ENCODE measurements around the gene SELENOW.
A peak's percentile ranks its signal among the peaks of the same experiment; 100 is the strongest.
"Not testable (repeated sequence)": the region's sequence is repeated elsewhere in the genome, so short reads cannot be mapped to it uniquely, and the experiment has no call there.

SELENOW gene

GRCh38 chr19:47798904-47799266 lies 20.4 kb downstream of the SELENOW start:
- Mint-ChIP-seq H3K4me3 (no peak overlapping the region), H3K9me3 (no peaks in the 10 kb centered on the region), H3K36me3 (ENCODE audit: insufficient read depth) (no peaks in the 10 kb centered on the region), H3K4me1 (no peaks in the 10 kb centered on the region), H3K27me3 (peaks cover 12% of the 10 kb centered on the region), H3K27ac (ENCODE audit: low read depth) (no peak overlapping the region)
- DNase-seq (ENCODE audit: low spot score in 2 of 2): no peak
- no peak for ATAC-seq (replicated peaks; ENCODE audit: extremely low read depth, poor library complexity, severe bottlenecking)

GRCh38 chr19:47801270-47801669 lies 22.8 kb downstream of the SELENOW start:
- DNase-seq (ENCODE audit: low spot score in 2 of 2) (no peak), ATAC-seq (replicated peaks; ENCODE audit: extremely low read depth, poor library complexity, severe bottlenecking) (no peak)
- H3K9me3 Mint-ChIP-seq: no peaks in the 10 kb centered on the region
- no peak overlapping the region for H3K27ac Mint-ChIP-seq (ENCODE audit: low read depth)
- H3K4me3 Mint-ChIP-seq: no peak overlapping the region
- no peaks in the 10 kb centered on the region for H3K36me3 Mint-ChIP-seq (ENCODE audit: insufficient read depth)
- H3K27me3 Mint-ChIP-seq: peaks cover 14% of the 10 kb centered on the region
- H3K4me1 Mint-ChIP-seq: no peaks in the 10 kb centered on the region

- Mint-ChIP-seq H3K4me3 (no peak overlapping the region), H3K27me3 (peaks cover 21% of the 10 kb centered on the region)
- ATAC-seq (replicated peaks; ENCODE audit: extremely low read depth, poor library complexity, severe bottlenecking): no peak
Measured at GRCh38 chr19:47802521-47803043, 24.1 kb downstream of the SELENOW start.

GRCh38 chr19:47803148-47803547 lies 24.6 kb downstream of the SELENOW start:
- not testable (repeated sequence) for DNase-seq (ENCODE audit: low spot score in 2 of 2); H3K9me3 Mint-ChIP-seq; H3K4me3 Mint-ChIP-seq; H3K36me3 Mint-ChIP-seq (ENCODE audit: insufficient read depth); H3K4me1 Mint-ChIP-seq; H3K27ac Mint-ChIP-seq (ENCODE audit: low read depth); ATAC-seq (replicated peaks; ENCODE audit: extremely low read depth, poor library complexity, severe bottlenecking)
- peaks cover 15% of the 10 kb centered on the region for H3K27me3 Mint-ChIP-seq

More at GRCh38 chr19:47802521-47803043, 24.1 kb downstream of the SELENOW start:
- no peaks in the 10 kb centered on the region for H3K36me3 Mint-ChIP-seq (ENCODE audit: insufficient read depth)
- H3K9me3 Mint-ChIP-seq: no peaks in the 10 kb centered on the region
- no peak for DNase-seq (ENCODE audit: low spot score in 2 of 2)
- no peak overlapping the region for H3K27ac Mint-ChIP-seq (ENCODE audit: low read depth)
- H3K4me1 Mint-ChIP-seq: no peaks in the 10 kb centered on the region

GRCh38 chr19:47803671-47804070 lies 25.2 kb downstream of the SELENOW start:
- DNase-seq (ENCODE audit: low spot score in 2 of 2); H3K4me3 Mint-ChIP-seq; ATAC-seq (replicated peaks; ENCODE audit: extremely low read depth, poor library complexity, severe bottlenecking); H3K4me1 Mint-ChIP-seq; H3K27ac Mint-ChIP-seq (ENCODE audit: low read depth); H3K36me3 Mint-ChIP-seq (ENCODE audit: insufficient read depth); H3K9me3 Mint-ChIP-seq; H3K27me3 Mint-ChIP-seq: not testable (repeated sequence)

- H3K9me3 Mint-ChIP-seq; H3K4me3 Mint-ChIP-seq; DNase-seq (ENCODE audit: low spot score in 2 of 2); H3K27me3 Mint-ChIP-seq; ATAC-seq (replicated peaks; ENCODE audit: extremely low read depth, poor library complexity, severe bottlenecking); H3K4me1 Mint-ChIP-seq; H3K27ac Mint-ChIP-seq (ENCODE audit: low read depth); H3K36me3 Mint-ChIP-seq (ENCODE audit: insufficient read depth): not testable (repeated sequence)
Measured at GRCh38 chr19:47804451-47804850, 25.9 kb downstream of the SELENOW start, which contains the start of gene TPRX1. Gene TPRX1 (minus strand): TSS chr19:47804551. CDS start chr19:47804539, 12 bp downstream.

- H3K27me3 Mint-ChIP-seq: peaks cover 12% of the 10 kb centered on the region
- H3K36me3 Mint-ChIP-seq (ENCODE audit: insufficient read depth): no peaks in the 10 kb centered on the region
- no peaks in the 10 kb centered on the region for H3K4me1 Mint-ChIP-seq
- ATAC-seq (replicated peaks; ENCODE audit: extremely low read depth, poor library complexity, severe bottlenecking) (no peak), DNase-seq (ENCODE audit: low spot score in 2 of 2) (no peak)
- no peak overlapping the region for H3K4me3 Mint-ChIP-seq
- no peaks in the 10 kb centered on the region for H3K9me3 Mint-ChIP-seq
- H3K27ac Mint-ChIP-seq (ENCODE audit: low read depth): no peak overlapping the region
Measured at GRCh38 chr19:47805313-47805712, 26.8 kb downstream of the SELENOW start.

- Mint-ChIP-seq H3K27ac (ENCODE audit: low read depth) (no peak overlapping the region), H3K4me3 (no peak overlapping the region), H3K9me3 (no peaks in the 10 kb centered on the region), H3K36me3 (ENCODE audit: insufficient read depth) (no peaks in the 10 kb centered on the region), H3K4me1 (no peaks in the 10 kb centered on the region), H3K27me3 (peaks cover 19% of the 10 kb centered on the region)
- no peak for DNase-seq (ENCODE audit: low spot score in 2 of 2)
- ATAC-seq (replicated peaks; ENCODE audit: extremely low read depth, poor library complexity, severe bottlenecking): no peak
Measured at GRCh38 chr19:47806435-47806834, 27.9 kb downstream of the SELENOW start.

- no peak overlapping the region for H3K4me3 Mint-ChIP-seq
- DNase-seq (ENCODE audit: low spot score in 2 of 2) (peak; percentile 36 to 71), ATAC-seq (replicated peaks; ENCODE audit: extremely low read depth, poor library complexity, severe bottlenecking) (no peak)
- H3K9me3 Mint-ChIP-seq: no peaks in the 10 kb centered on the region
- no peak overlapping the region for H3K27ac Mint-ChIP-seq (ENCODE audit: low read depth)
- no peaks in the 10 kb centered on the region for H3K4me1 Mint-ChIP-seq
- peaks cover 17% of the 10 kb centered on the region for H3K27me3 Mint-ChIP-seq
- H3K36me3 Mint-ChIP-seq (ENCODE audit: insufficient read depth): no peaks in the 10 kb centered on the region
Measured at GRCh38 chr19:47813304-47813994, 34.9 kb downstream of the SELENOW start.

- no peak overlapping the region for H3K27ac Mint-ChIP-seq (ENCODE audit: low read depth)
- no peaks in the 10 kb centered on the region for H3K36me3 Mint-ChIP-seq (ENCODE audit: insufficient read depth)
- ATAC-seq (replicated peaks; ENCODE audit: extremely low read depth, poor library complexity, severe bottlenecking) (no peak), DNase-seq (ENCODE audit: low spot score in 2 of 2) (no peak)
- no peaks in the 10 kb centered on the region for H3K9me3 Mint-ChIP-seq
- H3K4me1 Mint-ChIP-seq: no peaks in the 10 kb centered on the region
- H3K4me3 Mint-ChIP-seq: no peak overlapping the region
- peaks cover 23% of the 10 kb centered on the region for H3K27me3 Mint-ChIP-seq
Measured at GRCh38 chr19:47813995-47814328, 35.5 kb downstream of the SELENOW start.

- H3K27me3 Mint-ChIP-seq: peaks cover 36% of the 10 kb centered on the region
- not testable (repeated sequence) for H3K9me3 Mint-ChIP-seq; H3K36me3 Mint-ChIP-seq (ENCODE audit: insufficient read depth); DNase-seq (ENCODE audit: low spot score in 2 of 2); ATAC-seq (replicated peaks; ENCODE audit: extremely low read depth, poor library complexity, severe bottlenecking); H3K4me3 Mint-ChIP-seq; H3K4me1 Mint-ChIP-seq; H3K27ac Mint-ChIP-seq (ENCODE audit: low read depth)
Measured at GRCh38 chr19:47816270-47816669, 37.8 kb downstream of the SELENOW start.

GRCh38 chr19:47818221-47818620 lies 39.7 kb downstream of the SELENOW start:
- H3K36me3 Mint-ChIP-seq (ENCODE audit: insufficient read depth); DNase-seq (ENCODE audit: low spot score in 2 of 2); H3K4me1 Mint-ChIP-seq; ATAC-seq (replicated peaks; ENCODE audit: extremely low read depth, poor library complexity, severe bottlenecking); H3K4me3 Mint-ChIP-seq; H3K27ac Mint-ChIP-seq (ENCODE audit: low read depth); H3K9me3 Mint-ChIP-seq: not testable (repeated sequence)
- H3K27me3 Mint-ChIP-seq: peaks cover 51% of the 10 kb centered on the region

- Mint-ChIP-seq H3K27me3 (peaks cover 51% of the 10 kb centered on the region), H3K9me3 (no peaks in the 10 kb centered on the region), H3K27ac (ENCODE audit: low read depth) (no peak overlapping the region), H3K36me3 (ENCODE audit: insufficient read depth) (no peaks in the 10 kb centered on the region), H3K4me1 (no peaks in the 10 kb centered on the region), H3K4me3 (no peak overlapping the region)
- no peak for DNase-seq (ENCODE audit: low spot score in 2 of 2)
- ATAC-seq (replicated peaks; ENCODE audit: extremely low read depth, poor library complexity, severe bottlenecking): no peak
Measured at GRCh38 chr19:47819858-47820257, 41.4 kb downstream of the SELENOW start.
